Mesenchymal stem cell (in vitro differentiated cells and primary cell): ENCODE results near the gene CD248.
A peak's percentile ranks its signal among the peaks of the same experiment; 100 is the strongest.

Experiments used
- DNase-seq: peaks from one replicate; pipeline ENCODE4 v3.0.0-alpha.2; 2013
- H2AFZ ChIP-seq: one replicate; pipeline ENCODE4 v1.6.1; 2013; ENCODE audit warnings: low read depth, mild to moderate bottlenecking, control low read depth, inconsistent platforms, low read length, moderate library complexity
- H2AK5ac ChIP-seq: 2 replicates; pipeline ENCODE4 v1.6.1; 2013; ENCODE audit warnings: low read length, moderate library complexity, mild to moderate bottlenecking, inconsistent platforms; ENCODE audit not compliant: severe bottlenecking
- H2BK120ac ChIP-seq: one replicate; pipeline ENCODE4 v1.6.1; 2013; ENCODE audit warnings: low read depth, mild to moderate bottlenecking, inconsistent platforms, low read length, moderate library complexity
- H2BK12ac ChIP-seq, 2 experiments: one replicate each; pipeline ENCODE4 v1.6.1; 2013; ENCODE audit warnings: inconsistent platforms in 2 of 2, low read length in 2 of 2, mild to moderate bottlenecking in 2 of 2, moderate library complexity in 2 of 2, control low read depth in 1 of 2
- H2BK15ac ChIP-seq: one replicate; pipeline ENCODE4 v1.6.1; 2013; ENCODE audit warnings: mild to moderate bottlenecking, low read depth, inconsistent platforms; ENCODE audit not compliant: poor library complexity, severe bottlenecking
- H2BK5ac ChIP-seq: 2 replicates; pipeline ENCODE4 v1.6.1; 2013; ENCODE audit warnings: low read depth, mild to moderate bottlenecking, low read length, control low read depth, inconsistent platforms; ENCODE audit not compliant: poor library complexity, severe bottlenecking
- H3K14ac ChIP-seq, 2 experiments: one replicate each; pipeline ENCODE4 v1.6.1; 2013; ENCODE audit warnings: inconsistent platforms in 2 of 2, low read length in 2 of 2, control low read depth in 1 of 2, mild to moderate bottlenecking in 1 of 2, moderate library complexity in 1 of 2
- H3K18ac ChIP-seq, 2 experiments: one replicate each; pipeline ENCODE4 v1.6.1; 2013; ENCODE audit warnings: inconsistent platforms in 2 of 2, low read length in 2 of 2, control low read depth in 1 of 2, low read depth in 1 of 2, mild to moderate bottlenecking in 1 of 2
- H3K23ac ChIP-seq, 2 experiments: one replicate each; pipeline ENCODE4 v1.6.1; 2013; ENCODE audit warnings: inconsistent platforms in 2 of 2, low read length in 2 of 2, mild to moderate bottlenecking in 2 of 2, moderate library complexity in 2 of 2, control low read depth in 1 of 2
- H3K27ac ChIP-seq: 2 replicates; pipeline ENCODE4 v1.5.1; 2013; ENCODE audit warnings: mild to moderate bottlenecking, moderate library complexity, low read length, control low read depth, inconsistent platforms; ENCODE audit not compliant: poor library complexity, severe bottlenecking
- H3K27me3 ChIP-seq, 2 experiments: 2 replicates each; pipeline versions ENCODE4 v1.6.1 to v1.7.0; 2013; ENCODE audit warnings: low read length in 2 of 2, mild to moderate bottlenecking in 2 of 2, moderate library complexity in 2 of 2, control low read depth in 1 of 2, inconsistent platforms in 1 of 2; ENCODE audit not compliant: control insufficient read depth in 1 of 2, insufficient read depth in 1 of 2
- H3K36me3 ChIP-seq, 2 experiments: 2 replicates each; pipeline versions ENCODE4 v1.6.1 to v1.7.0; 2013; ENCODE audit warnings: low read length in 2 of 2, control low read depth in 1 of 2, inconsistent platforms in 1 of 2, low read depth in 1 of 2, mild to moderate bottlenecking in 1 of 2; ENCODE audit not compliant: insufficient read depth in 2 of 2, control insufficient read depth in 1 of 2
- H3K4ac ChIP-seq, 2 experiments: one replicate each; pipeline ENCODE4 v1.6.1; 2013; ENCODE audit warnings: inconsistent platforms in 2 of 2, low read length in 2 of 2, mild to moderate bottlenecking in 2 of 2, moderate library complexity in 2 of 2, control low read depth in 1 of 2, low read depth in 1 of 2
- H3K4me1 ChIP-seq: 2 replicates; pipeline ENCODE4 v1.6.1; 2013; ENCODE audit warnings: low read depth, low read length, control low read depth; ENCODE audit not compliant: control insufficient read depth, insufficient read depth
- H3K4me2 ChIP-seq: 2 replicates; pipeline ENCODE4 v1.6.1; 2013; ENCODE audit warnings: low read length, mild to moderate bottlenecking, inconsistent platforms; ENCODE audit not compliant: poor library complexity, severe bottlenecking
- H3K4me3 ChIP-seq, 2 experiments: 2 replicates each; pipeline versions ENCODE4 v1.5.1 to v1.7.0; 2013; ENCODE audit warnings: low read length in 2 of 2, mild to moderate bottlenecking in 2 of 2, control low read depth in 1 of 2, low read depth in 1 of 2; ENCODE audit not compliant: insufficient read depth in 1 of 2
- H3K79me1 ChIP-seq: replicated peaks from 2 replicates; pipeline ENCODE4 v1.6.1; 2013; ENCODE audit warnings: mild to moderate bottlenecking, control low read depth, low read length, inconsistent platforms; ENCODE audit not compliant: poor library complexity, severe bottlenecking
- H3K9ac ChIP-seq: 2 replicates; pipeline ENCODE4 v1.7.0; 2013; ENCODE audit warnings: mild to moderate bottlenecking, low read length, moderate library complexity
- H3K9me3 ChIP-seq: 2 replicates; pipeline ENCODE4 v1.7.0; 2013; ENCODE audit warnings: mild to moderate bottlenecking, low read length; ENCODE audit not compliant: control insufficient read depth
- H4K8ac ChIP-seq: one replicate; pipeline ENCODE4 v1.6.1; 2013; ENCODE audit warnings: inconsistent platforms, mild to moderate bottlenecking, low read length, moderate library complexity
- H4K91ac ChIP-seq: one replicate; pipeline ENCODE4 v1.6.1; 2013; ENCODE audit warnings: mild to moderate bottlenecking, low read length, inconsistent platforms
- WGBS: methylation state at CpG from one replicate; pipeline ENCODE4 v1.1.7; 2013; ENCODE audit warnings: mixed read lengths; 5-methylcytosine and 5-hydroxymethylcytosine counted together

Gene CD248

GRCh38 chr11:66338276-66339161, 21.7 kb upstream of the CD248 start:
- no peak overlapping the region for H4K8ac ChIP-seq
- no peak overlapping the region for H4K91ac ChIP-seq
- peaks cover 60 to 66% of the 10 kb centered on the region in 2 experiments for H3K36me3 ChIP-seq
- peaks cover 67% of the 10 kb centered on the region for H3K4me1 ChIP-seq
- 87% methylated on average over 17 of the region's 17 CpGs for WGBS
- peak overlapping the region; percentile 97 for H3K27ac ChIP-seq
- no peak overlapping the region for H3K4ac ChIP-seq
- no peaks in the 10 kb centered on the region for H3K27me3 ChIP-seq
- H2BK12ac ChIP-seq, result peak overlapping the region in 1 of 2 experiments; percentile 49
- H3K4me2 ChIP-seq, result no peak overlapping the region
- no peak overlapping the region for H2BK5ac ChIP-seq
- no peak overlapping the region for H2BK120ac ChIP-seq
- no peak for DNase-seq
- peak overlapping the region; percentile 63 for H2AK5ac ChIP-seq
- H2BK15ac ChIP-seq, result peak overlapping the region; percentile 71
- H3K9me3 ChIP-seq, result no peaks in the 10 kb centered on the region
- H3K9ac ChIP-seq, result peak overlapping the region; percentile 99
- no peak overlapping the region for H2AFZ ChIP-seq
- H3K4me3 ChIP-seq, result no peak overlapping the region
- H3K14ac ChIP-seq, result no peak overlapping the region
- H3K79me1 ChIP-seq, result peaks cover 28% of the 10 kb centered on the region
- H3K23ac ChIP-seq, result no peak overlapping the region
- no peak overlapping the region for H3K18ac ChIP-seq

- peak overlapping the region; percentile 84 for H4K8ac ChIP-seq
- 41% methylated on average over 18 of the region's 18 CpGs for WGBS
Observed at GRCh38 chr11:66337103-66337899, 20.5 kb upstream of the CD248 start.

DNA sequence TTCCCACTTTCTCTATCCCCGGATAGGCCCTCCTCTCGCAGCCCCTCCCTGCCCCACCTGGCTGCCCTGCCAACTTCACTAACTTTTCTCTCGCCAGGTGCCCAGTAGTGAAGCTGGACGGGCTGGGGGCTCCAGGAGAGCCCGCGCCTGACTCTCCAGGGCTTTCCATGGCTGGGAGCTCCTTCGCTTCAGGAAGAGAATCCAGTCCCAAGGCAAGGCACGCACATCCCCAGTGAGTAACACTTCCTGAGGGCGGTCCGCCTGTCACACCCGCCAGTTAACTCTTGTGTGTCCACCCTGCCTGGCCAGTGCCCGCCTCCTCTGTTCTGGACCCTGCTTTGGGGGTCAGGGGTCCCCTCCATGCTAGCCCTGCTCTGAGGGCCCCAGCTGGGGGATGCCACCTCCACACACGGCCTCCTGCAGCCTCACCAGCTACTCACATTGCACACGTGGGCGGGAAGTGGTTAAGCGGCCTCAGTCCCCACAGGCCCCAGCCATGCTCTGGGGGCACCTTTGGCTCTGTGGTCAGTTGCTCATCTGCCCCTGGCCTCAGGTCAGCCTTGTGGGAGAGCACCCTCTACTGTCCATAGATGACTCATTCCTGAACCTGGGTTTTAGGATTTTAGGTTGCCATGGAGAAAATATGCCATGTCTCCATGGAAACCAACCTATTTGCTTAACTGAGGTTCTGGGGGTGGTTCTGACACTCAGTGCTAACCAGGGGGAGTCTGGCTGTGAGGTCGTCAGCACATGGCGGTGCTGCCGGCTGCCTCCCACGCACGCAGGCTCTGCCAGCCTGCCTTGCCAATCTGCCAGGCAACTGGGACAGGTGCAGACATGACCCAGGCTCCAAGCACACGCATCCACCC, 19.6 kb upstream of the CD248 start, which contains the start of gene RIN1:
Gene RIN1 (minus strand): TSS at position 201 of the 869 bp plus-strand sequence. CDS start 32 bp downstream, at position 169.
- Histone ChIP-seq H3K4me3 (peak within 1 kb of the TSS; percentile 68 to 85), H3K4ac (peak within 1 kb of the TSS; percentile 90 to 94), H2BK120ac (peak within 1 kb of the TSS; percentile 91), H3K14ac (peak within 1 kb of the TSS in 1 of 2 experiments; percentile 95), H2BK12ac (peak within 1 kb of the TSS; percentile 49 to 93), H3K23ac (peak within 1 kb of the TSS in 1 of 2 experiments; percentile 53), H2BK15ac (peak within 1 kb of the TSS; percentile 92), H3K27me3 (no peaks in the 10 kb centered on the region), H3K27ac (peak within 1 kb of the TSS; percentile 97), H2AK5ac (peak within 1 kb of the TSS; percentile 46), H3K9me3 (no peaks in the 10 kb centered on the region), H3K9ac (peak within 1 kb of the TSS; percentile 99), H3K36me3 (peaks cover 63 to 77% of the 10 kb centered on the region in 2 experiments), H4K91ac (peak within 1 kb of the TSS; percentile 99), H4K8ac (peak within 1 kb of the TSS; percentile 92), H3K4me1 (peaks cover 66% of the 10 kb centered on the region), H2AFZ (peak within 1 kb of the TSS; percentile 7), H3K79me1 (peaks cover 38% of the 10 kb centered on the region), H2BK5ac (peak within 1 kb of the TSS; percentile 90), H3K4me2 (peak within 1 kb of the TSS; percentile 68), H3K18ac (peak within 1 kb of the TSS; percentile 97 to 99)
- peak; percentile 100 for DNase-seq
- WGBS, result 9% methylated on average over 22 of the region's 22 CpGs

More at GRCh38 chr11:66337103-66337899, 20.5 kb upstream of the CD248 start:
- no peak overlapping the region for H2AFZ ChIP-seq
- H3K36me3 ChIP-seq, result peaks cover 63 to 77% of the 10 kb centered on the region in 2 experiments
- H2AK5ac ChIP-seq, result peak overlapping the region; percentile 36
- H3K23ac ChIP-seq, result peak overlapping the region in 1 of 2 experiments; percentile 53
- no peaks in the 10 kb centered on the region for H3K27me3 ChIP-seq
- peak overlapping the region; percentile 68 for H3K4me2 ChIP-seq
- peak overlapping the region; percentile 97 for H3K27ac ChIP-seq
- H2BK12ac ChIP-seq, result peak overlapping the region; percentile 56 to 90
- peak overlapping the region; percentile 77 for H4K91ac ChIP-seq
- H3K9me3 ChIP-seq, result no peaks in the 10 kb centered on the region
- H3K4me3 ChIP-seq, result no peak overlapping the region
- H3K4me1 ChIP-seq, result peaks cover 71% of the 10 kb centered on the region
- peak overlapping the region; percentile 11 for H2BK5ac ChIP-seq
- H3K79me1 ChIP-seq, result peaks cover 33% of the 10 kb centered on the region
- no peak overlapping the region for H3K14ac ChIP-seq
- peak overlapping the region; percentile 99 for H3K9ac ChIP-seq
- peak overlapping the region; percentile 52 to 63 for H3K4ac ChIP-seq
- H2BK120ac ChIP-seq, result no peak overlapping the region
- peak overlapping the region; percentile 65 for H2BK15ac ChIP-seq
- peak; percentile 75 for DNase-seq
- H3K18ac ChIP-seq, result peak overlapping the region; percentile 4 to 44
